Gastroesophageal sphincter (tissue), 3 donors: Measurements from ENCODE around the gene KIAA0825.

Experiments used
- POLR2A ChIP-seq, 2 donors: fragments of 450-650 bp; IDR thresholded peaks; one replicate each; pipeline ENCODE4 v1.6.1; 2017; ENCODE audit warnings: antibody characterized with exemption in 2 of 2, mild to moderate bottlenecking in 2 of 2, moderate library complexity in 1 of 2
- POLR2AphosphoS5 ChIP-seq: sonication (generic); formaldehyde crosslinking; IDR thresholded peaks from one replicate; pipeline ENCODE4 v1.6.1; 2017; ENCODE audit warnings: antibody characterized with exemption
- TF ChIP-seq, protein P1 (sequence below), 4 experiments: fragments of 200-600 bp in 2 of 4; fragments of 450-650 bp in 2 of 4; sonication (generic) in 1 of 4; IDR thresholded peaks; one replicate each; pipeline ENCODE4 v1.5.1; 2017 to 2019; ENCODE audit warnings: antibody characterized with exemption in 4 of 4, mild to moderate bottlenecking in 2 of 4, moderate library complexity in 2 of 4

DNA sequence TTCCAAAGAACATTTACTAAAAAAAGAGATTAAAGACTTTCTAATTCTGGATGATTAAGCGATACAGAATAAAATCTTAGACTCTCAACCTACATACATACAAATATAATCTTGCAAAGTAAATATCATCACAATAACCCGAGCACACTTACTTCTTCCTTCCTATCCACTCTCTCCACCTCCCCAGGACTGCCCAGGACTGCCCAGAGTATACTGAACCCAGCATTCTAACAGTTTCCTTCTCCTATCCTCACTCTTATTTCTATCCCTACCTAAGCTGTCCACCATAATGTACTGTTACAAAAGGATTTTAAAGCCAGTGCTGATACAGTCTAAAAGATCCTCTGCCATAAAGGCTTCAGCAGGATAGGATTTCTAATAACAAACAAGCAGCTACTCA is 463.7 kb downstream of the KIAA0825 start:
- TF ChIP-seq, protein P1, sequence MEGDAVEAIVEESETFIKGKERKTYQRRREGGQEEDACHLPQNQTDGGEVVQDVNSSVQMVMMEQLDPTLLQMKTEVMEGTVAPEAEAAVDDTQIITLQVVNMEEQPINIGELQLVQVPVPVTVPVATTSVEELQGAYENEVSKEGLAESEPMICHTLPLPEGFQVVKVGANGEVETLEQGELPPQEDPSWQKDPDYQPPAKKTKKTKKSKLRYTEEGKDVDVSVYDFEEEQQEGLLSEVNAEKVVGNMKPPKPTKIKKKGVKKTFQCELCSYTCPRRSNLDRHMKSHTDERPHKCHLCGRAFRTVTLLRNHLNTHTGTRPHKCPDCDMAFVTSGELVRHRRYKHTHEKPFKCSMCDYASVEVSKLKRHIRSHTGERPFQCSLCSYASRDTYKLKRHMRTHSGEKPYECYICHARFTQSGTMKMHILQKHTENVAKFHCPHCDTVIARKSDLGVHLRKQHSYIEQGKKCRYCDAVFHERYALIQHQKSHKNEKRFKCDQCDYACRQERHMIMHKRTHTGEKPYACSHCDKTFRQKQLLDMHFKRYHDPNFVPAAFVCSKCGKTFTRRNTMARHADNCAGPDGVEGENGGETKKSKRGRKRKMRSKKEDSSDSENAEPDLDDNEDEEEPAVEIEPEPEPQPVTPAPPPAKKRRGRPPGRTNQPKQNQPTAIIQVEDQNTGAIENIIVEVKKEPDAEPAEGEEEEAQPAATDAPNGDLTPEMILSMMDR (IDR thresholded peaks at IDR 0.05): no peak
- TF ChIP-seq POLR2A (IDR thresholded peaks at IDR 0.05) (no peak), POLR2AphosphoS5 (no peak)
